ENCODE measurements around the gene HLA-DOA.
A peak's percentile ranks its signal among the peaks of the same experiment; 100 is the strongest.

Gene HLA-DOA

GRCh38 chr6:33015798-33016197 lies 6.4 kb upstream of the HLA-DOA start:
- no peak for DNase-seq

GRCh38 chr6:33014841-33015634 lies 5.6 kb upstream of the HLA-DOA start:
- peak; percentile 68 for DNase-seq

GRCh38 chr6:33013608-33014007 lies 4.2 kb upstream of the HLA-DOA start:
- no peak for DNase-seq

GRCh38 chr6:33010356-33010755 lies 965 bp upstream of the HLA-DOA start:
- no peak for DNase-seq

- DNase-seq = no peak
Observed at GRCh38 chr6:33007831-33008400, 1.5 kb downstream of the HLA-DOA start.

GRCh38 chr6:33004940-33005339 lies 4.5 kb downstream of the HLA-DOA start:
- DNase-seq = no peak

- DNase-seq = no peak
Observed at GRCh38 chr6:33001685-33002084, 7.7 kb downstream of the HLA-DOA start.

- peak; percentile 10 for DNase-seq
Observed at GRCh38 chr6:33000055-33000454, 9.3 kb downstream of the HLA-DOA start.

- DNase-seq = no peak
Observed at GRCh38 chr6:32995448-32995847, 13.9 kb downstream of the HLA-DOA start.

GRCh38 chr6:32993363-32993973 lies 15.9 kb downstream of the HLA-DOA start:
- no peak for DNase-seq

- no peak for DNase-seq
Observed at GRCh38 chr6:32991972-32992371, 17.4 kb downstream of the HLA-DOA start.

- no peak for DNase-seq
Observed at GRCh38 chr6:32989368-32989767, 20.0 kb downstream of the HLA-DOA start.

GRCh38 chr6:32984622-32985389 lies 24.6 kb downstream of the HLA-DOA start:
- DNase-seq = peak; percentile 82

- no peak for DNase-seq
Observed at GRCh38 chr6:32983964-32984621, 25.3 kb downstream of the HLA-DOA start.

- DNase-seq = no peak
Observed at GRCh38 chr6:32983493-32983848, 25.9 kb downstream of the HLA-DOA start.

- DNase-seq = no peak
Observed at GRCh38 chr6:32982702-32983492, 26.5 kb downstream of the HLA-DOA start.

- DNase-seq = no peak
Observed at GRCh38 chr6:32982084-32982701, 27.2 kb downstream of the HLA-DOA start.

- no peak for DNase-seq
Observed at GRCh38 chr6:32980488-32981038, 28.8 kb downstream of the HLA-DOA start.

GRCh38 chr6:32979720-32980487 lies 29.5 kb downstream of the HLA-DOA start:
- DNase-seq = no peak

- no peak for DNase-seq
Observed at GRCh38 chr6:32977953-32978324, 31.5 kb downstream of the HLA-DOA start.

All from central memory CD4-positive, alpha-beta T cell (primary cell).